Fibroblast of the aortic adventitia (primary cell): ENCODE results near the gene GALNT9. TPM values are rescaled to one million over a fixed set of nuclear protein-coding genes. Genes with fewer than 3 reads are reported as not detected.

Source experiments
- DNase-seq: peaks from one replicate; pipeline ENCODE4 v3.0.0-alpha.2; 2010; ENCODE audit warnings: low read depth
- H3K4me3 ChIP-seq: 2 replicates; pipeline ENCODE4 v1.5.1; 2011; ENCODE audit warnings: low read depth, mild to moderate bottlenecking, control low read depth, low read length, moderate library complexity
- total RNA-seq: library from RNA; depleted of rRNA; stranded (reverse); fragments of >200 nt; gene quantifications from 2 replicates; pipeline ENCODE4 v1.2.3, GENCODE V29; 2012; ENCODE audit warnings: low replicate concordance
- TF ChIP-seq, protein P1 (sequence below): IDR thresholded peaks from 2 replicates; pipeline ENCODE4 v1.5.1; 2011; ENCODE audit warnings: mild to moderate bottlenecking, low read length, control low read depth, inconsistent platforms; ENCODE audit not compliant: insufficient read depth

GALNT9 gene
- total RNA-seq, 1 donor, result not detected

DNA sequence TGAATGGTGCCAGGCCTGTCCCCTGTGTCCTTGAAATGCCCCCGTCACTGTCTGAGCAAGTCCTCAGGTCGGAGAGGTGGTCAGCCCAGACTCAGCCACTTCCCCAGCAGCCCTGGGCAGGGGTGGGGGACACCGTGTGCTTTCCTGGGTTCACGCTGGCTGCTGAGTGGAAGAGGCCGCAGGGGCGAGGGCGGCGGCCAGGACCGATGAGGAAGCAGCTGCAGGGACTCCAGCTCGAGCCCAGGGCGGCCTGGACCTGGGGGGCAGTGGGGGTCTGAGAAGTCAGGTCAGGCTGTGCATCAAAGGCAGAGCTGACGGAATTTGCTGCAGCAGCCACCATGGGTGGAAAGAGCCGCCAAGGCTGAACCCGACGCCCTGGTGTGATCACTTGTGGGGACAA is 156.8 kb downstream of the GALNT9 start:
- no peak overlapping the region for H3K4me3 ChIP-seq
- TF ChIP-seq, protein P1, sequence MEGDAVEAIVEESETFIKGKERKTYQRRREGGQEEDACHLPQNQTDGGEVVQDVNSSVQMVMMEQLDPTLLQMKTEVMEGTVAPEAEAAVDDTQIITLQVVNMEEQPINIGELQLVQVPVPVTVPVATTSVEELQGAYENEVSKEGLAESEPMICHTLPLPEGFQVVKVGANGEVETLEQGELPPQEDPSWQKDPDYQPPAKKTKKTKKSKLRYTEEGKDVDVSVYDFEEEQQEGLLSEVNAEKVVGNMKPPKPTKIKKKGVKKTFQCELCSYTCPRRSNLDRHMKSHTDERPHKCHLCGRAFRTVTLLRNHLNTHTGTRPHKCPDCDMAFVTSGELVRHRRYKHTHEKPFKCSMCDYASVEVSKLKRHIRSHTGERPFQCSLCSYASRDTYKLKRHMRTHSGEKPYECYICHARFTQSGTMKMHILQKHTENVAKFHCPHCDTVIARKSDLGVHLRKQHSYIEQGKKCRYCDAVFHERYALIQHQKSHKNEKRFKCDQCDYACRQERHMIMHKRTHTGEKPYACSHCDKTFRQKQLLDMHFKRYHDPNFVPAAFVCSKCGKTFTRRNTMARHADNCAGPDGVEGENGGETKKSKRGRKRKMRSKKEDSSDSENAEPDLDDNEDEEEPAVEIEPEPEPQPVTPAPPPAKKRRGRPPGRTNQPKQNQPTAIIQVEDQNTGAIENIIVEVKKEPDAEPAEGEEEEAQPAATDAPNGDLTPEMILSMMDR, result no peak
- DNase-seq, result no peak

DNA sequence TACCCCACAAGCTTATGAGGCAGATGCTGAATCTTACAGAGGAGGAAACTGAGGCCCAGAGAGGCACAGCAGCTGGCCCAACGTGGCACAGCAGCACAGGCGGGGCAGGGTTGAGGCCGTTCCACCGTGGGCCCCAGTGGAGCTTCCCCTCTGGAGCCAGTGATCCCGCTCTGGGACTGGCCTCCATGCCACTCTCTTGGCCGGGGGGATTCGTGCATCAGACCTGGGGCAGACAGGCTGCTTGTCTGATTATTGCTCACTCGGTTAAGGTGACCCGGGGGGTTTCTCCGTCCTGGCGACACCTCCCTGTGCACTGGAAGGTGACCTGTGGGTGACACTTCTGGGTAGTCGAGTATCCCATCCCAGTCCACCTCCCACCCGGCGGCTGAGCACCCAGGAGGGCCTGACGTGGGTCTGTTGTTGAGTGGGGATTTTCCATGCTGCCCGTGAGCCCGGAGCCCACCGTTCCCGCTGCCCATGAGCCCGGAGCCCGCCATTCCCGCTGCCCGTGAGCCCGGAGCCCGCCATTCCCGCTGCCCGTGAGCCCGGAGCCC is 157.3 kb downstream of the GALNT9 start:
- H3K4me3 ChIP-seq, result no peak overlapping the region
- TF ChIP-seq, protein P1, result no peak

DNA sequence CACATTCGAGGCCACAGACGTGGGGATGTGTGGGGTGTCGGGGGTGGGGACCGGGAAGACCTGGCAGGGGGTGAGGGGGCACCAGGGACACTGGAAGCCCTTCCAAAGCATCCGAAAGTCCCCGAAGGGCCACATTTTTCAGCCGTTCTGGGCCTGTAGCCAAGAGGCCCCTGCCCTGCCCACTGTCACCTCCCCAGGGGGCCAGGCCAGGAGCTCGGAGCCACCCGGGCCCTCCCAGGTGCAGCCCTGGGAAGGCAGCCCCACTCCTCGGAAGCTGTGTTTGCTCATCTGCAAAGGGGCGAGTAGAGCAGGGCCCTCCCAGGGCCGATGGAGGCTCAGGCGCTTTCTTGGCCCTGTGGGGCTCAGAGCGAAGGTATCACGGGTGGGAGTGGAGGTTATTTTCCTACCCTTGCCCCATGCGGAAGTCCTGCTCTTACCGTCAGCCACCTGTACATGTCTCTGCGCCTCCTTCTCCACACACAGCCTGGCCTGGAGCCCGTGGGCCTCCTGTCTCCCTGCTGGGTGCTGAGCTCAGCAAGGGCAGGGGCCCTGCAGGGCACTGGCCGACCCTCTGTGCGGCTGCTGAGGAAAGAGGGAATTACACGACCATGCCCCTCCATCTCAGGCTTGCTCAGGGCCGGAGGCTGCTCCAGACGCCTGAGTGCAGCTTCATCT is 158.0 kb downstream of the GALNT9 start:
- TF ChIP-seq, protein P1, result no peak
- DNase-seq, result no peak
- no peak overlapping the region for H3K4me3 ChIP-seq

More for the DNA sequence above, 157.3 kb downstream of the GALNT9 start:
- DNase-seq, result no peak

DNA sequence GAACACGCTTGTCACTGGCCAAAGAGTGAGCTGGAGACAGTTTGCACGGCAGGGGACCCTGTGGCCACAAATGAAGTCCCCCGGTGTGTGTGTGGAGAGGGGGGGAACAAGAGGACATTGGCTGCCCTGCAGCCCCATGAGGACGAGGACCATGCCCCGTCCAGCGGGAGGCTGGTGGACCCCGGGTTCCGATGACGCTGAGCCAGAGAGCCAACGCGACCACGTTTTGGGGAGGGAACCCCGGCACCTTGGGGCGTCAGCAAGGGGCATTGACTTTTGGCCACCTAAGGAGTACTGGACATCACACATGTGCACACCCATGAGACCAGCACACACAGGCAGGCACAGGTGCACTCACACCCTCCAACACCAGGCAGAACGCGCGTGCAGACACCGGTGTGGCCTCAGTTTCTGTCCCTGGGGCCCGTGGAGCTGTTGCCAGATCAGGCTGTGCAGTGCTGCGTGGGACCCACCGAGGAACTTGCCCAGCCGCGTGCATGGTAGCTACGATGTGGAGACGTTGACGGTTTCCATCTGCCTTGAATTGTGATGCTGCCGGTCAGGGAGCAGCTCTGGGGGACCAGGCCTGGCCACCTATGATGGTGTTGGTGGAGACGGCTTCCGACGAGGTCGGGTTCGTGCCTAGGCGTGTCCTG is 158.6 kb downstream of the GALNT9 start:
- H3K4me3 ChIP-seq, result no peak overlapping the region
- no peak for DNase-seq
- TF ChIP-seq, protein P1, result no peak

DNA sequence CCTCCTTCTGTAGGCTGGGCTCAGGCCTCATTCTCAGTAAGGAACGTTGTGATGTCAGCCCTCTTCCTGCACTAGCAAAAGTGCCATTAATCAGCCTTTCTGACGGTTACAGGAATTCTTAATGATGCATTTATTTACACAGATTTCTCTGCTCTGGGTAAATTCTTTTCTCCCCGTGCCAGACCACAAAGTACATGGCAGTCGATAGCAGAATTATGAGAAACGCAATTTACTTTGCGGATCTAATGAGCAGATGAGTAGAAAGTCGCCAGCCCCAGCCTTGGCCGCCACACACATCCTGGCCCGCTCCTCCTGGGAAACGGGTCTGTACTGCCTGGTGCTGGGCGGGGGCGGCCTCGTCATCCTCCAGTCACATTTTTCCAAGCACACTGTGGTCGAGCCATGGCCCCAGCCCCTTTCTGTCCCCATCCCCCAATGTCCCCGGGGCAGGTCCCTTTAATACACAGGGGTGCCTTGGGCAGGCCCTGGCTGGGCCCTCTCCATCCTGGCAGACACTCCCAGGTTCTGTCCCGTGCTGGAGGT is 159.2 kb downstream of the GALNT9 start:
- TF ChIP-seq, protein P1, result no peak
- H3K4me3 ChIP-seq, result no peak overlapping the region
- DNase-seq, result peak; percentile 88

DNA sequence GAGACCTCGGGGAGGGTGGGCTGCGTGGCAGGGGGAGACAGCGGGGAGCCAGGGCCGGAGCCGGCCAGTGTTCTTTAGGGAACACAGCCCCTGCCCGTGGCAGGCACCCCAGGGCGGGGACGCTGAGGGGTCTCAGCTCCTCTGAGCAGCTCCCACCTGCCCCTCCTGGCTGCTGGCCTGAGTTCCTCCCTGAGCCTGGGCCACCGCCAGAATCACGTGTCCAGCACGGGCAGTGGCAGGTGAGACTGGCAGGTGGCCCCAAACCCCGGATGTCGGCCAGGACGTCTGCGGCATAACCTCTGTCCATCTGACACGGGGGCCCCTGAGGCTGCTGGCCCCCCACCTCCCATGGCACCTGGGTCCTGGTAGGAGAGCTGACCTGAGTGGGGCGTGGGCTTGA is 160.0 kb downstream of the GALNT9 start:
- H3K4me3 ChIP-seq, result no peak overlapping the region
- TF ChIP-seq, protein P1, result no peak
- DNase-seq, result no peak
